Naive thymus-derived CD8-positive, alpha-beta T cell (primary cell): ENCODE data around the gene DNAAF5. TPM values are rescaled to one million over a fixed set of nuclear protein-coding genes. Genes with fewer than 3 reads are reported as not detected.

Experiments
- ATAC-seq, 2 donors: fragments of 150-1000 bp; cut with Tn5 transposase in 1 of 2; sonication (Bioruptor Pico), chemical (Tn5 transposase) in 1 of 2; 1 replicate in 1 of 2; 2 replicates in 1 of 2; pipeline ENCODE4 v1.10.0; 2021; ENCODE audit warnings: mild to moderate bottlenecking in 2 of 2, moderate library complexity in 2 of 2
- POLR2A ChIA-PET: fragments of 350-600 bp; sonication (Branson Sonifier 250); formaldehyde crosslinking; loops from one replicate; lab custom pipeline; 2021; ENCODE audit warnings: antibody characterized with exemption; lab: Charles Lee
- DNase-seq, 10 donors: peaks; one replicate each; pipeline versions ENCODE4 v3.0.0 to v3.0.0-alpha.2; 2020 to 2022
- H3K27ac Mint-ChIP-seq, 10 donors: one replicate each; pipeline ENCODE4 v1.8.0; 2020 to 2022; ENCODE audit warnings: mild to moderate bottlenecking in 10 of 10, mixed read lengths in 10 of 10, moderate library complexity in 4 of 10, inconsistent platforms in 1 of 10
- H3K27me3 Mint-ChIP-seq, 5 donors: one replicate each; pipeline ENCODE4 v1.8.0; 2021 to 2022; ENCODE audit warnings: mixed read lengths in 5 of 5
- H3K36me3 Mint-ChIP-seq, 3 donors: one replicate each; pipeline ENCODE4 v1.8.0; 2020 to 2022; ENCODE audit warnings: mixed read lengths in 3 of 3, mild to moderate bottlenecking in 2 of 3, inconsistent platforms in 1 of 3
- H3K4me1 Mint-ChIP-seq, 4 donors: one replicate each; pipeline ENCODE4 v1.8.0; 2021 to 2022; ENCODE audit warnings: mixed read lengths in 4 of 4
- H3K4me3 Mint-ChIP-seq, 10 donors: one replicate each; pipeline ENCODE4 v1.8.0; 2020 to 2022; ENCODE audit warnings: mild to moderate bottlenecking in 10 of 10, mixed read lengths in 10 of 10, moderate library complexity in 6 of 10, inconsistent platforms in 1 of 10
- H3K9me3 Mint-ChIP-seq, 9 donors: one replicate each; pipeline ENCODE4 v1.8.0; 2020 to 2022; ENCODE audit warnings: mixed read lengths in 9 of 9, mild to moderate bottlenecking in 3 of 9, inconsistent platforms in 1 of 9, moderate library complexity in 1 of 9
- polyA plus RNA-seq, 3 donors: library from polyadenylated mRNA; unstranded; fragments of 300-500 nt; fragmentation: Illumina TruSeq; gene quantifications; one replicate each; pipeline ENCODE4 v1.2.3, GENCODE V29; 2021
- total RNA-seq, 8 experiments: library from RNA in 2 of 8; stranded (reverse) in 2 of 8; gene quantifications; one replicate each; pipeline ENCODE4 v1.2.3 and lab custom pipeline; 2021 to 2026

Gene DNAAF5
- total and polyA plus RNA-seq, 5 experiments from 2014 or later: 2.8 to 16.3 (median 4.6) TPM

GRCh38 chr7:776381-776780, 49.9 kb downstream of the DNAAF5 start:
- POLR2A ChIA-PET: no interaction called here
- no peak overlapping the region for H3K4me3 Mint-ChIP-seq
- H3K36me3 Mint-ChIP-seq: peaks cover 0 to 44% (median 3%) of the 10 kb centered on the region in 3 donors
- no peak for DNase-seq
- H3K4me1 Mint-ChIP-seq: no peaks in the 10 kb centered on the region
- no peaks in the 10 kb centered on the region for H3K27me3 Mint-ChIP-seq
- no peak for ATAC-seq
- H3K9me3 Mint-ChIP-seq: no peaks in the 10 kb centered on the region
- no peak overlapping the region for H3K27ac Mint-ChIP-seq

GRCh38 chr7:776992-777727, 50.7 kb downstream of the DNAAF5 start:
- no peaks in the 10 kb centered on the region for H3K9me3 Mint-ChIP-seq
- H3K27me3 Mint-ChIP-seq: no peaks in the 10 kb centered on the region
- ATAC-seq (no peak), DNase-seq (no peak)
- POLR2A ChIA-PET: no interaction called here
- no peaks in the 10 kb centered on the region for H3K4me1 Mint-ChIP-seq
- no peak overlapping the region for H3K4me3 Mint-ChIP-seq
- H3K36me3 Mint-ChIP-seq: peaks cover 0 to 51% (median 5%) of the 10 kb centered on the region in 3 donors
- no peak overlapping the region for H3K27ac Mint-ChIP-seq

- DNase-seq: no peak
- Mint-ChIP-seq H3K4me1 (no peaks in the 10 kb centered on the region), H3K27me3 (no peaks in the 10 kb centered on the region), H3K27ac (no peak overlapping the region), H3K4me3 (no peak overlapping the region), H3K36me3 (peaks cover 0 to 51% (median 5%) of the 10 kb centered on the region in 3 donors), H3K9me3 (no peaks in the 10 kb centered on the region)
- POLR2A ChIA-PET: no interaction called here
- no peak for ATAC-seq
Measured at GRCh38 chr7:777728-778078, 51.2 kb downstream of the DNAAF5 start.

- ATAC-seq: no peak
- POLR2A ChIA-PET: no interaction called here
- Mint-ChIP-seq H3K36me3 (peaks cover 0 to 53% (median 5%) of the 10 kb centered on the region in 3 donors), H3K9me3 (no peaks in the 10 kb centered on the region), H3K4me3 (no peak overlapping the region), H3K4me1 (no peaks in the 10 kb centered on the region), H3K27ac (no peak overlapping the region), H3K27me3 (no peaks in the 10 kb centered on the region)
- no peak for DNase-seq
Measured at GRCh38 chr7:778271-778967, 51.9 kb downstream of the DNAAF5 start.

DNA sequence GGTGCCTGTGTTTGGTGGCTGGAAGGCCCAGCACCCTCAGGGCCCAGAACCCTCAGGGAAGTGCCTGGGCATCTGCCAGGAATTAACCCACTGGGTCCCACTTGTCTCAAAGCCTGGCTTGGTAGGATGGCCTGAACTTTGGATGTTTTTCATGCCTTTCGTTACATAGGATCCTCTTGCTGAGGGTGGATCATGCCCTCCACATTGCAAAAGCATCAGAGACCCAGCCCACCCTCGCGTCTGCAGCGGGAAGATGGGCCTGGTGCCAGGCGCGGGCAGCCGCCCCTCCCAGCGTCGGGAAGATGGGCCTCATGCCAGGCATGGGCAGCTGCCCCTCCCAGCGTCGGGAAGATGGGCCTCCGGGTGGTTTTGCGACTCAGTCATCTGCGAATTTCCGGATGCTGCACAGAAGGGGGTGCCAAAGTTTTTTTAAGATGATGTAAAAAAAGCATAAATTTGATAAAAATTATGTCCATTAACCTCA, 52.5 kb downstream of the DNAAF5 start:
- Mint-ChIP-seq H3K4me1 (no peaks in the 10 kb centered on the region), H3K27me3 (no peaks in the 10 kb centered on the region), H3K9me3 (no peaks in the 10 kb centered on the region), H3K4me3 (no peak overlapping the region), H3K27ac (no peak overlapping the region), H3K36me3 (peaks cover 0 to 53% (median 5%) of the 10 kb centered on the region in 3 donors)
- ATAC-seq (no peak), DNase-seq (no peak)
- POLR2A ChIA-PET: no interaction called here

- ATAC-seq (no peak), DNase-seq (no peak)
- H3K36me3 Mint-ChIP-seq: peaks cover 0 to 57% (median 5%) of the 10 kb centered on the region in 3 donors
- H3K27me3 Mint-ChIP-seq: no peaks in the 10 kb centered on the region
- H3K9me3 Mint-ChIP-seq: no peaks in the 10 kb centered on the region
- no peak overlapping the region for H3K4me3 Mint-ChIP-seq
- no peak overlapping the region for H3K27ac Mint-ChIP-seq
- POLR2A ChIA-PET: no interaction called here
- H3K4me1 Mint-ChIP-seq: no peaks in the 10 kb centered on the region
Measured at GRCh38 chr7:779480-779879, 53.0 kb downstream of the DNAAF5 start.

DNA sequence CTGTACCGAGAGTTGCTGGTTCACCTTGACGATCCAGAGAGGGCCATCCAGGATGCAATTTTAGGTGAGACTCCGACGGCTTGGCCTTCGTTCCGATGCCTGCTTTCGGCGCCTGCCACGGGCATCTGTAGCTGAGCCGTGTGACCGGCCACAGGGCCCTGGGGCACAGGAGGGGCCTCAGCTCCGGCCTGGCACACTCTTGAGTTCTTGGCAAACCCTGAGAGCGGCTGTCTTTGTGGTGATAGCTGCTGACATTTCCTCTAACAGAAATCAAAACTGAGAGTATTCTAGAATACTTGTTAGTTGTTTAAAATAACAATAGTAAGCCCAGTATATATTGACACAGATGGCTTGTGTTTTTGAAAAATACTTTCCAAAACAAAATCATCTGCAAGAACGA, 53.6 kb downstream of the DNAAF5 start:
- DNase-seq: no peak
- no peaks in the 10 kb centered on the region for H3K4me1 Mint-ChIP-seq
- POLR2A ChIA-PET: no interaction called here
- H3K4me3 Mint-ChIP-seq: no peak overlapping the region
- peaks cover 0 to 54% (median 5%) of the 10 kb centered on the region in 3 donors for H3K36me3 Mint-ChIP-seq
- no peak for ATAC-seq
- no peaks in the 10 kb centered on the region for H3K9me3 Mint-ChIP-seq
- H3K27ac Mint-ChIP-seq: peak overlapping the region in 2 of 10 donors; percentile 9 to 40
- H3K27me3 Mint-ChIP-seq: no peaks in the 10 kb centered on the region

GRCh38 chr7:780516-780915, 54.0 kb downstream of the DNAAF5 start:
- Mint-ChIP-seq H3K27ac (peak overlapping the region in 2 of 10 donors; percentile 9 to 40), H3K9me3 (no peaks in the 10 kb centered on the region), H3K36me3 (peaks cover 0 to 49% (median 5%) of the 10 kb centered on the region in 3 donors), H3K4me3 (no peak overlapping the region), H3K4me1 (no peaks in the 10 kb centered on the region), H3K27me3 (no peaks in the 10 kb centered on the region)
- POLR2A ChIA-PET: no interaction called here
- DNase-seq (no peak), ATAC-seq (no peak)

- H3K9me3 Mint-ChIP-seq: no peaks in the 10 kb centered on the region
- H3K27ac Mint-ChIP-seq: peak overlapping the region in 5 of 10 donors; percentile 14 to 58 (median 48)
- no peaks in the 10 kb centered on the region for H3K27me3 Mint-ChIP-seq
- POLR2A ChIA-PET: no interaction called here
- no peak for DNase-seq
- H3K4me1 Mint-ChIP-seq: no peaks in the 10 kb centered on the region
- peaks cover 0 to 44% (median 5%) of the 10 kb centered on the region in 3 donors for H3K36me3 Mint-ChIP-seq
- no peak overlapping the region for H3K4me3 Mint-ChIP-seq
- ATAC-seq: no peak
Measured at GRCh38 chr7:781186-781849, 54.8 kb downstream of the DNAAF5 start.

DNA sequence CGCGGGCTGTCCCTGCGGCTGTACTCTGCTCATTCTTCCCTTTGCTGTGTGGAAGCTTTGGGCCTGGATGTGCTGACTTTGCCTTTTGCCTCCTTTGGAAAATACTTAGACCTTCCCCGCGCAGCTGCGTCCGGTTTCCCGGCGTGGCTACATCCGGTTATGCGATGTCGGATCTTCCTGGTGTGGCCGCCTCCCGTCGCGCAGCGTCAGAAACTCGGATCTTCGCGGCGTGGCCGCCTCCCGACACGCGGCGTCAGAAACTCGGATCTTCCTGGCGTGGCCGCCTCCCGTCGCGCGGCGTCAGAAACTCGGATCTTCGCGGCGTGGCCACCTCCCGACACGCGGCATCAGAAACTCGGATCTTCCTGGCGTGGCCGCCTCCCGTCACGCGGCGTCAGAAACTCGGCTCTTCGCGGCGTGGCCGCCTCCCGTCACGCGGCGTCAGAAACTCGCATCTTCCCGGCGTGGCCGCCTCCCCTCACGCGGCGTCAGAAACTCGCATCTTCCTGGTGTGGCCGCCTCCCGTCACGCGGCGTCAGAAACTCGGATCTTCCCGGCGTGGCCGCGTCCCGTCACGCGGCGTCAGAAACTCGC, 55.5 kb downstream of the DNAAF5 start:
- Mint-ChIP-seq H3K27me3 (no peaks in the 10 kb centered on the region), H3K4me1 (peaks cover 0 to 2% (median 0%) of the 10 kb centered on the region in 4 donors), H3K36me3 (peaks cover 0 to 42% (median 5%) of the 10 kb centered on the region in 3 donors)

GRCh38 chr7:782718-783449, 56.4 kb downstream of the DNAAF5 start:
- H3K36me3 Mint-ChIP-seq: peaks cover 0 to 36% (median 5%) of the 10 kb centered on the region in 3 donors
- no peak overlapping the region for H3K27ac Mint-ChIP-seq
- peaks cover 0 to 2% (median 0%) of the 10 kb centered on the region in 4 donors for H3K4me1 Mint-ChIP-seq
- no peak overlapping the region for H3K4me3 Mint-ChIP-seq
- H3K27me3 Mint-ChIP-seq: no peaks in the 10 kb centered on the region
- POLR2A ChIA-PET: no interaction called here
- DNase-seq (no peak), ATAC-seq (no peak)
- no peaks in the 10 kb centered on the region for H3K9me3 Mint-ChIP-seq

More for the DNA sequence above, 55.5 kb downstream of the DNAAF5 start:
- DNase-seq: no peak
- H3K27ac Mint-ChIP-seq: peak overlapping the region in 2 of 10 donors; percentile 48 to 50
- H3K4me3 Mint-ChIP-seq: no peak overlapping the region
- POLR2A ChIA-PET: no interaction called here
- ATAC-seq: no peak
- no peaks in the 10 kb centered on the region for H3K9me3 Mint-ChIP-seq
